HL-60/S4 treated with phorbol 12-myristate 13-acetate at 8.2 ng/mL for 4 days and 3 days (cell line): Measurements from ENCODE around the gene MAPRE2.

Experiments
- in situ Hi-C: fragments of 300-500 bp; cut with MboI; formaldehyde crosslinking; loops from 2 replicates; pipeline ENCODE4 v1.15.0; 2022; ENCODE audit warnings: low sequenced_read_pairs

MAPRE2 gene

DNA sequence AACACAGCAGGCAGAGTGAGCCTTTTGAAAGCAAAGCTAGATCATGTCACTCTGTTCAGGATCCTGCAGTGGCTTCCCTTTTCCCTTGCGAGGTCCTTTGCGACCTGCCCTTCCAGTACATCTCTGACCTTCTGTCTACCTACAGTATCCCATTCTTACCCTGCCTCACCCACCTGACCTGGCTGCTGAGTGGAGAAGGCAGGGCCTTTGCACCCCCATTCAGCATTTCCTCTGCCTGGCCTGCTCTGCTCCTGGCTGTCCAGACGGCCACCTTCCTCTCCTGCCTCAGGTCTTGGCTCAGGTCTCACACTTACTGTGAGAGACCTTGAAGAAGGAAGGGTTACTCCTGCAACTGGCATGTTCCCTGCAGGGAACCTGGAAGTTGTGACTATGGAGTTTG is 77.4 kb downstream of the MAPRE2 start:
- in situ Hi-C loops = no loop called here

DNA sequence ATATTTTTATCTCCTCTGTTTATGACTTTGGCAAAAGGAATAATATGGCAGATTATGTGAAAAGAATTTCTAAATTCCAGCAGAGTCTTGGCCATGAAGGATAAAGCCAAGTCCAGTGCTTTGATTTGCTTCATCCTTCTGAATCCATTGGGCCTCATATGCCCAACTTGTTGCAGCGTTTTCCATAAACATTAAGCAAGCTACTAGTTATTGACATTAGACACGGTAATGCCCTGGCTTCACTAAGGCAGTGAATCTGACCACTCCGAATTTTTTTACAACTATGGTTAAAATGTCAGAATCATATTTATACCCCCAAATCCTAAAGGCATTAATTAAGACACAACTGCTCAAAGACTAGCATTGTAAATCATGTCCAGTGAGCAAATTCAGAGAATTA is 79.8 kb downstream of the MAPRE2 start:
- in situ Hi-C loops = no loop called here

DNA sequence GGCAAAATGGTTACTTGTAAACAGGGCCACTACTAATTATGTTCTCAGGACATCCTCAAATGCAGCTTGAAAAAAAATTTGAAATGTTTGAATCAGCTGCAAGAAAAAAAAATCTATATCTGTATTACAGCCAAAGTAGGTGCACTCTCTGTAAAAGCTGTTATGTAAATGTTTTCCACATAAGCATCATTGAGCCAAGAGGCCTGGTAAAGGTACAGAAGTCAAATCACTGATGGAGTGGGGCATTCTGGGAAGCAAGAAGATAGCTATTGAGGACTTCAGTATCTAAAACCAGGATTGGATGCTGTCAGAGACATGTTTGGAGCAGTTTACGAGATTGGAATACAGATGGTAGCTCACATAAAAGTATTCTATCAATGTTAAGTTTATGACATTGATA is 80.3 kb downstream of the MAPRE2 start:
- in situ Hi-C loops = no loop called here

GRCh38 chr18:35122586-35123224 is 81.5 kb downstream of the MAPRE2 start:
- in situ Hi-C loops = no loop called here

DNA sequence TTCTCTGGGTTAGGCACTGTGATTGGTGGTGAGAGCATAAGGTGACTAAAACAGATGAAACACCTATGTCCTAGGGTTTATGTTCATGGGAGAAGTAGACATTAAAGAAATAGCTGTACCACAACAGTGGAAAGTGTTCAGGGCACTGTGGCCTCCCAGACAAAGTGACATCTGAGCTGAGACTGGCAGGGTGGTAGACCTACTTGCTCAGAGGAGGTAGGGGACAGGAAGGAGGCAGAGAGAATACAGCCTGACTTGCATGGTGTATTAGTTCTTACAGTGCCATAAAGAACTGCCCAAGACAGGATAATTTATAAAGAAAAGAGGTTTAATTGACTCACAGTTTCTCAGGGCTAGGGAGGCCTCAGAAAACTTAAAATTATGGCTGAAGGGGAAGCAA is 82.6 kb downstream of the MAPRE2 start:
- in situ Hi-C loops = no loop called here

DNA sequence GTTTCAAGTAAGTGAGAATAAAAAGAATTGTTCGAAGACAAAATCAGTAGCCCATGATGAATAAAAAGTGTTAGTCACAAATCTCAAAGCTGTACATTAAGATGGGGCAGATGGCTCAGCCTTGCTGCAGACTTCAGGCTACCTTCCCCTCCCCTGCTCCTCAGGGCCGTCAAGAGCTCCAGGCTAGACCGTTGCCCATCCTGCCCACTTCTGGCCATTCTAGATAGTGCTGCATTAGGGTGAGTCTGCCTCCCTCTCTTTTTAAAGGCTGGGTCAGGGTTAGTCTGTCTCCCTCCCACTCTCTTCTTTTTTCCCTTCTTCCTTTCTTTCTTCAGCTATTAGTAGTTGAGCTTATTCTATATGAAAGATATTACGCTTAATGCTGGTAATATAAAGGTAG is 86.0 kb downstream of the MAPRE2 start:
- in situ Hi-C loops = no loop called here

DNA sequence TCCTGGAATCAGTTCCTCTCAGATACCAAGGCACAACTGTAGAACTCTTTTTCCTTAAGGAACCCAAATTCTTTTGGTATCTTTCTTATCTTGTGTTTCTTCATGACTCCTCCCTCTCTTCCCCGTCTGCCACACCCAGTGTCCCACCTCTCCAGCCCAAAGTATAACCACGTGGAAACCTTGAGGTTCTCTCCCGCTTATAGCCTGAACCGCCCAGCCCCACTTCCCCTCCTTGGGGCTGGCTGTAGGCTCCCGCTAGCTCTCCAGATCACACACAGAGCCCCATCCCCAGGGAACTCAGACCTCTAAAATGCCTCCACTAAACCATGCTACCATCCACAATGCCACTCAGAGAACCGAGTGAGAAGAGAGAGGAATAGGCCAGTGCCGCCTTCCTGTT is 87.5 kb downstream of the MAPRE2 start:
- in situ Hi-C loops = no loop called here

GRCh38 chr18:35130236-35130635 is 89.0 kb downstream of the MAPRE2 start:
- in situ Hi-C loops = no loop called here

GRCh38 chr18:35131387-35132020 is 90.3 kb downstream of the MAPRE2 start:
- in situ Hi-C loops = no loop called here

GRCh38 chr18:35132021-35132902 is 91.0 kb downstream of the MAPRE2 start:
- in situ Hi-C loops = no loop called here

DNA sequence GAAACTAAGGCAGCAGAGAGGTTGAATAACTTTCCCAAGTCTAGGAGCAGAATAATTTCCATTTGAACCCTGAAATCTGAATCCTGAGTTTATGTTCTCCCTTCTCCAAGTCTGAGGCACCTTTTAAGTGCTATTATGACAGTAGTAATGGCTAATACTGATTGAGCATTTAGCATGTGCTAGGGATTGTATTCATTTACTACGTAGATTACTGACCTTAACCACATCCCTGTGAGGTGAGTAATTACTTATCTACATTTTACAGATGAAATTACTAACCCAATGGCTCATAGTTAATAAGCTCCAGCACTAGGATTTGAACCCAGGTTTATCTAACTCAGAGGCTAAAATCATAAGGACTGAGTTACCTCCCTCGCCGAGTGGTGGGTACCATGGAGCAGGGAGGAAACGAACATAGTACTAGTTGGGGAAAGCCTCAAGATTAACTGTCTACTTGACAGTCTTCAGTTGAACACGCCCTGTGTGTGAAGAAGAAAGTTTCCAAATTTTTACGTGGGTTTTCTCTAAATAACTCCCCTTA is 93.0 kb downstream of the MAPRE2 start:
- in situ Hi-C loops = no loop called here

GRCh38 chr18:35134791-35135531 is 93.7 kb downstream of the MAPRE2 start:
- in situ Hi-C loops = no loop called here

- in situ Hi-C loops = no loop called here
Observed at GRCh38 chr18:35136248-35136647, 95.0 kb downstream of the MAPRE2 start.

GRCh38 chr18:35136885-35137284 is 95.7 kb downstream of the MAPRE2 start:
- in situ Hi-C loops = no loop called here

DNA sequence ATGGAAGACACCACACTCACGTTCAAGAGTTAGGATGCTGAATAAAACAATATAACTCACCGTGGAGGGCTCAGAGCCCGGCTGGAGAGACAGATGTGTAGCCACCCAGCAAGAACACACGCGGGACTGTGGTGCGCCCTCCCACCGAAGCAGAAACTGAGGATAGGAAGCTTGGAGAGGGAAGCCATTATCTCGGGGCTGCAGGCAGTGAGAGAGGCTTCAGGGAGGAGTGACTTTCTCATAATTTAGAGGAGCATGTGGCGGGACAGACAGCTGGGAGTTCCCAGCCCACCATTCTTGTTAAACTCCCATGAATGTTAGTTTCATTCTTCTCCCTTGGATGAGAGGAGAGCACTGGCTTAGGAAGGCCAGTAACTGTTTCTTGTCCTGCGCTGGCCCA is 96.4 kb downstream of the MAPRE2 start:
- in situ Hi-C loops = no loop called here

- in situ Hi-C loops = no loop called here
Observed at GRCh38 chr18:35138773-35139172, 97.6 kb downstream of the MAPRE2 start.

- in situ Hi-C loops = no loop called here
Observed at GRCh38 chr18:35139517-35139916, 98.3 kb downstream of the MAPRE2 start.

- in situ Hi-C loops = loop anchor here (10.0 kb wide), 1 partner anchor 136 kb away; no protein-coding TSS in a partner anchor
Observed at GRCh38 chr18:35141077-35141476, 99.9 kb downstream of the MAPRE2 start.

DNA sequence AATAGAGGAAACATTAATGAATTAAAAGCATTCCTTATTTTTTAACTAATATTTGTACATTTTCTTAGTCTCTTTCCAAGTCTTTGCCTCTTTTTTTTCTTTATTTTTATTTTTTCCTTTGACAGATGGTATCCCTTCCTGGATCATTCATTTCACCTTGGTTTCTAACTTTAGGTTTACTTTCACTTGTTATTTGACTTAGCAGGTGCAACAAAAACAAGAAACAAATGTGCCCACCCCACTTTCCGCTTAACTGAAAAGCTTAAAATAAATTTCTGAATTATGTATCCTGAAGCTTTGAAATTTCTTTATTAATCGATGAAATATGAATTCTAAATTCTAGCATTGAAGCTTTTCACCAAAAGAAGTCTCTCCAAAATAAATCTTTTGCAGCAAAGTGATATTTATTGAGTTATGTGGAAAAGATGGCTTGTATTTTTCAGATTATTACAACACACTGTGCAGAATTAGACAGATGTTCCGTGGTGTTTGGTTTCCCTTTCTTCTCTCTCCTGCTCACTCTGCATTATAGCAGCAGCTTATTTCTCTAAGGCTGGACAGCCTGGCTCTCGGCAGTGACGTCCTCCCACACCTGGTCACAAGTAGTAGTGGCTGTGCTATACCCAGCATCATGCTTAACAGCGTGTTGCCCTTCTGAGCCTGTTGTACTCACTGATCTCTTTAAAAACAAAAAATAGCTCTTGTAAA is 100.5 kb downstream of the MAPRE2 start:
- in situ Hi-C loops = loop anchor here (10.0 kb wide), 1 partner anchor 137 kb away; no protein-coding TSS in a partner anchor

DNA sequence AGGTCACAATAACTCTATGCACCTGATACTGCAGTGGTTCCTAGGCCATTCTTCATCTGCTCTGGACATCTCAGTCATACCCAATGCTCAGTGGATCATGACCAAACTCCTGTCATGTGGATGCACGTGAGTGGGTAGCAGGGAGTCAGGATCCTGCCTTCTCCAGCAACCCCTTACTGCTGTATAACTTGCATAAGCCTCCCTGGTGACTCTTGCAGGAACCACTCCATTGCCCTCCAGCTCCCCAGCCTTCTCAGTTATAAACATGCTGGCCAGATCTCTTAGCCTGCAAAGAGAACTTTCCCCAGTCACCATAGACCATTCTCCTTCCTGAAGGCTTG is 101.0 kb downstream of the MAPRE2 start:
- in situ Hi-C loops = loop anchor here (10.0 kb wide), 1 partner anchor 137 kb away; no protein-coding TSS in a partner anchor
